G401.6 (cell line): ENCODE results near the gene SLC5A10.
"Not testable (repeated sequence)": the region's sequence is repeated elsewhere in the genome, so short reads cannot be mapped to it uniquely, and the experiment has no call there.

Source experiments
- FAIRE-seq: peaks from 2 replicates; lab custom pipeline; 2012; peaks lifted over from hg19 to GRCh38; lab: Jason Lieb, UNC

The SLC5A10 gene

DNA sequence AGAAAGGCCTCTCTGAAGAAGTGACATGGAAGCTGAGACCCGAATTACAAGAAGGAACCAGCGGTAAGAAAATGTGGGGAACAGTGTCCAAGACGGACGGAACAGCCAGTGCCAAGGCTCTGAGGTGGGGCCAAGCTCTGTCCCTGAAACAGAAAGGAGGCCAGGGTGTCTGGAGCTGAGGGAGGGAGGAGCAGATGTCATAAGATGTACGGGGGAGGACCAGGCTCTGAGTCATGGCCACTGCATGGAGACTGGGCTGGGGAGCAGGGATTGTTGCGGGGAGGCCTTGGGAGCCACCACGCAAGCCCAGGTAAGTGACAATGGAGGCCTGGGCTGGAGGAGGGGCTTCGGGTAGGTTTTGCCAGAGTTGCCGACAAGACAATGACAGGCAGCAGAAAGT, 92.7 kb downstream of the SLC5A10 start:
- not testable (repeated sequence) for FAIRE-seq

DNA sequence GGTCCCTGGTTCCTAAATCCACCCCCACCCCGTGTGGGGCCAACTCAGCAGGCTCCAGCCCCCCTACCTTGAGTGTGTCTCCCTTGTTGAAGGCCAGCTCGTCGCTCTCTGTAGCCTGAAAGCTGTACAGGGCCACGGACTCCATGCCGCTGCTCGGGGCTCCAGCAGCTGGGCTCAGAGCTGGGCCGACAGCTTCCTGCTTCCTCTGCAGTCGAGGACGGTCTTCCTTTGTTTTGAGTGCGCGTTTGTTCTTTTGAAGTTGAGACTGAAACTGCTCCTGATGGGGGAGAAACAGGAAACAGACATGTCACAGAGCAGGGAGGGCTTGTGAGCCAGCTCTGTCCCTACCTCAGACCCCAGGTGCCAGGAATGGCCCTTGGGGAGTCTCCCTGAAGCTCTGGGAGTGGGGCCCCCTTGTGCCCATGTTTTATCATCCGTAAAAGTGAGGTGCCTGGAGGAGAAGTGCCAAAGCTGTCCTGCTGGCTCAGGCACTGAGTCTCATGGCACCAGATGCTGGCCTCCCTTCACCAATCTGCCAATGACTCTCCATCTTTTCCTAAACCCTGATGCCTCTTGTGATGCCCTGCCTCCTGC, 94.9 kb downstream of the SLC5A10 start, which contains the start of gene GRAP:
GRAP (minus strand) TSS at position 176 of the 594 bp plus-strand sequence; CDS start at position 145, 31 bp downstream.
- FAIRE-seq, result not testable (repeated sequence)

DNA sequence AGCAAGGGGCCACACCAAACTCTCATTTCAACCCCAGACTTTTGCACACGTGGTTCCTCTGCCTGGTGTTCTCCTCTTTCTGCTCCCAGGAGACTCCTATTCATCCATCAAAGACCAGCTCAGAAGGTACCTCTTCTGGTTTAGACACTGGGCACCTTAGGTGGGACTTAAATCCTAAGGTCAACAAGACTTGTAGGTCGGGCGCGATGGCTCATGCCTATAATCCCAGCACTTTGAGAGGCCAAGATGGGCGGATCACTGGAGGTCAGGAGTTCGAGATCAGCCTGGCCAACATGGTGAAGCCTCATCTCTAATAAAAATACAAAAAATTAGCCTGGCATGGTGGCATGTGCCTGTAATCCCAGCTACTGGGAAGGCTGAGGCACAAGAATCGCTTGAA, 95.5 kb downstream of the SLC5A10 start:
- FAIRE-seq, result not testable (repeated sequence)

DNA sequence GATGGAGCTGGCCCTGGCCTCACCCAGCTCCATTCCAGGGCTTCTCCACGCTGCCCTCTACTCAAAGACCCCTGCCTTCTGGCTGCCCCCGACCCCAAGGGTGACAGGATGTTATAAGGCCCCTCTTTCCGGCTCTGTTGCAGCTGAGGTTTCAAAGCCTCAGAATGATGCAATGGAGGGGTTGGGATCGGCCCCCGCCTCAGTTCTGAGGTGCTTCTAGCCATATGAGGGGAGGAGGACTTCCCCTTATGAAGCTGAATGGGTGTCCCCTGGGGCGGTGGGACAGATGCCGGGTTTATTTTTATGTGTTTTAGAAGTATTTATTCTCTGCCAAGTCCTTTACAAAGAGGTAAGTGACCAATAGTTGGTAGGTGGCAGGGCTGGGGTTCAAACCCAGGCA, 96.9 kb downstream of the SLC5A10 start:
- FAIRE-seq, result not testable (repeated sequence)

DNA sequence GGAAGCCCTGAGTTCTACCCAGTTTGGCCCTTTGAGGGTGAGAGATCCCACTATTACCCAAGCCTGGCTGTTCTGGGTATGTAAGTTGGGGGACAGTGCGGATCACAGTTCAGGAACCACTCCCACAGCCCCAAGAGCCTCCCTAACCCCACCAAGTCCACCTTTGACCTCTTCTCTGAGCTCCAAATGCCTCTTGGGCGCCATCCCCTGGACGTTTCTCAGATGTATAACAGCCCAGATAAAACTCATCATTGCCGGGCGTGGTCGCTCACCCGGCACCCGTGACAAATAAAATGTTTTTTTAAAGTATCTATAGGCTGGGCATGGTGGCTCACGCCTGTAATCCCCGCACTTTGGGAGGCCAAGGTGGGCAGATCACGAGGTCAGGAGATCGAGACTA, 103.5 kb downstream of the SLC5A10 start:
- FAIRE-seq, result not testable (repeated sequence)

GRCh38 chr17:19062009-19062717, 110.2 kb downstream of the SLC5A10 start:
- not testable (repeated sequence) for FAIRE-seq

DNA sequence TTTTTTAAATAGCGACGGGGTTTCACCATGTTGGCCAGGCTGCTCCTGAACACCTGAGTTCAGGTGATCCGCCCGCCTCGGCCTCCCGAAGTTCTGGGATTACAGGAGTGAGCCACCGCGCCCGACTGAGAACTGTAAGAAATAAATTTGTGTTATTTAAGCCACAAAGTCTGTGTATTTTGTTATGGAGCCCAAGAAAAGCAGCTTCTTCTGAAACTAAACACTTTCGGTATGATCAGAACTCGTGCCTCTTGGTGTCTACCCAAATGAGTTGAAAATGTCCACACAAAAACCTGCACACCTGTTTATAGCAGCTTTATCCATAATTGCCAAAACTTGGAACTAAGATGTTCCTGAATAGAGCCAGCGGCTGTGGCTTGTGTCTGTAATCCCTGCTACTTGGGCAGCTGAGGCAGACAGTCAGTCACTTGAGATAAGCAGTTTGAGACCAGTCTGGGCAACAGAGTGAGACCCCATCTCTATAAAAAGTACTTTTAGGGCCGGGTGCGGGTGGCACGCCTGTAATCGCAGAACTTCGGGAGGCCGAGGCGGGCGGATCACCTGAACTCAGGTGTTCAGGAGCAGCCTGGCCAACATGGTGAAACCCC, 110.9 kb downstream of the SLC5A10 start:
- FAIRE-seq, result not testable (repeated sequence)

DNA sequence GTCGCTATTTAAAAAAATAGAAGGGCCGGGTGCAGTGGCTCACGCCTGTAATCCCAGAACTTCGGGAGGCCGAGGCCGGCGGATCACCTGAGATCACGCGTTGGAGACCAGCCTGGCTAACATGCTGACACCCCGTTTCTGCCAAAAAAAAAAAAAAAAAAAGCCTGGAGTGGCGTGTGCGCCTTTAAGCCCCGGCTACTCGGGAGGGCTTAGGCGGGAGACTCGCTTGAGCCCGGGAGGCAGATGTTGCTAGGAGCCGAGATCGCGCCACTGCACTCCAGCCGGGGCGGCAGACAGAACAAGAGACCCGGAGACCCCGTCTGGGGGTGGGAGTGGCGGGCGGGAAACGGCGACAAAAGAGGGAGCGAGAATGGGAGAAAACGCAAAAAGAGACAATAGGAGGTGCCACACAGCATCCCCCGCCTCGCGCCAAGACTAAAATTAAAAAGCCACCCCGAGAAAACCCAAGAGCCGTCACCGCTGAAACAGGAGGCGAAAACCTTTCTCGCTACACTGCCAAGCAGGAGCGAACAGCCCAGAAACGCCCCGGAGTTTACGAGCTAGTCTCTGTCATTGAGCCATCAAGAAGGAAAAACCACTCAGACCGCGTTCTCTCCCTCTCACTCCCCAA, 111.5 kb downstream of the SLC5A10 start:
- FAIRE-seq, result not testable (repeated sequence)

GRCh38 chr17:19064378-19064777, 112.4 kb downstream of the SLC5A10 start:
- FAIRE-seq, result not testable (repeated sequence)

GRCh38 chr17:19070318-19071168, 118.6 kb downstream of the SLC5A10 start:
- not testable (repeated sequence) for FAIRE-seq
